ENCODE measurements around the gene NEK5. TPM values are rescaled to one million over a fixed set of nuclear protein-coding genes. Genes with fewer than 3 reads are reported as not detected.

Gene NEK5
- total and polyA plus RNA-seq, 2 of the 8 experiments (the other 6 are each of a cell fraction or from before 2014, with no cell fraction given), result 0.12 to 0.35 TPM

GRCh38 chr13:52024481-52024880 lies 104.4 kb downstream of the NEK5 start, which contains the start of gene UTP14C:
UTP14C (plus strand) TSS chr13:52024691; CDS start chr13:52028805, 4,114 bp downstream.
- 87% methylated on average over 3 of the region's 3 CpGs; no CpG with 5 or more reads in 1 of the 2 experiments for WGBS, 2 experiments (ENCODE audit: extremely low coverage in 1 of 2, insufficient coverage in 1 of 2, insufficient read length in 1 of 2, insufficient replicate concordance in 2 of 2, low coverage in 1 of 2, low lambda C conversion rate in 2 of 2, missing lambda C conversion rate in 1 of 2)
- no peak within 1 kb of the TSS for H2AK5ac ChIP-seq (ENCODE audit: low read depth, low read length)
- no peaks in the 10 kb centered on the region for H3K4me1 ChIP-seq (replicated peaks in 1 of 4; ENCODE audit: control insufficient read depth in 3 of 4, insufficient read depth in 4 of 4, low read length in 3 of 4)
- H2BK120ac ChIP-seq (replicated peaks; ENCODE audit: low read depth, low read length), result no peak within 1 kb of the TSS
- no peak within 1 kb of the TSS for H3K18ac ChIP-seq (ENCODE audit: extremely low read depth, low read length)
- DNase-seq (ENCODE audit: low read depth in 1 of 2, low spot score in 2 of 2), result no peak
- peaks cover 0 to 12% of the 10 kb centered on the region in 2 experiments; a peak in 2 of 4 replicates for H3K79me2 ChIP-seq (ENCODE audit: control insufficient read depth in 1 of 2, insufficient read depth in 2 of 2, low read length in 2 of 2)
- no peak within 1 kb of the TSS for H2BK15ac ChIP-seq (ENCODE audit: low read length)
- no peak within 1 kb of the TSS for H3K4me3 ChIP-seq (ENCODE audit: extremely low read depth in 1 of 4, insufficient read depth in 2 of 4, low read depth in 3 of 4, low read length in 4 of 4)
- no peak for TF ChIP-seq MAFK (IDR thresholded peaks at IDR 0.05; ENCODE audit: low read depth, low read length)
- TF ChIP-seq HDAC2 (IDR thresholded peaks at IDR 0.05; ENCODE audit: borderline replicate concordance in 1 of 2, low read depth in 2 of 2, low read length in 2 of 2), result no peak
- no peak for TF ChIP-seq CHD2 (IDR thresholded peaks at IDR 0.05; ENCODE audit: low read length)
- TF ChIP-seq MAX (IDR thresholded peaks at IDR 0.05), result no peak
- no peak for TF ChIP-seq POLR2AphosphoS5 (IDR thresholded peaks at IDR 0.05; ENCODE audit: low read depth, low read length)
- TF ChIP-seq SP4 (IDR thresholded peaks at IDR 0.05; ENCODE audit: low read length), result no peak
- TF ChIP-seq CTCF (IDR thresholded peaks at IDR 0.05; ENCODE audit: control extremely low read depth in 1 of 3, insufficient read depth in 1 of 3, low read depth in 1 of 3, low read length in 3 of 3), result no peak
- no peaks in the 10 kb centered on the region for H3K27me3 ChIP-seq (replicated peaks in 1 of 4; ENCODE audit: control insufficient read depth in 3 of 4, extremely low read depth in 1 of 4, insufficient read depth in 3 of 4, low read length in 3 of 4)
- FAIRE-seq, result no peak
- no peak within 1 kb of the TSS for H2BK5ac ChIP-seq (ENCODE audit: low read depth, low read length)
- H3K9ac ChIP-seq (replicated peaks in 1 of 4; ENCODE audit: extremely low read depth in 1 of 4, low read depth in 3 of 4, low read length in 3 of 4), result no peak within 1 kb of the TSS
- no peak within 1 kb of the TSS; the same call in 1 of the 2 replicates for H4K8ac ChIP-seq (ENCODE audit: extremely low read depth, insufficient read depth, low read length)
- no peak within 1 kb of the TSS for H2BK20ac ChIP-seq (ENCODE audit: low read length)
- no peak within 1 kb of the TSS for H2AFZ ChIP-seq (ENCODE audit: low read length)
- H3K4me2 ChIP-seq (ENCODE audit: insufficient read depth in 1 of 2, low read depth in 2 of 2, low read length in 2 of 2), result no peak within 1 kb of the TSS
- no peak within 1 kb of the TSS for H3K23ac ChIP-seq (ENCODE audit: insufficient read length)
- H2BK12ac ChIP-seq (ENCODE audit: low read depth, low read length), result no peak within 1 kb of the TSS
- H3K14ac ChIP-seq (ENCODE audit: insufficient read length), result no peak within 1 kb of the TSS
- peaks cover 6 to 8% of the 10 kb centered on the region in 2 experiments; a peak in 2 of 4 replicates for H3K9me3 ChIP-seq (ENCODE audit: insufficient read depth in 2 of 2, low read depth in 1 of 2, low read length in 1 of 2)
- peaks cover 3 to 65% (median 37%) of the 10 kb centered on the region in 4 experiments; a peak in 7 of 8 replicates for H3K36me3 ChIP-seq (ENCODE audit: control insufficient read depth in 2 of 4, insufficient read depth in 4 of 4, low read length in 3 of 4)
- H4K20me1 ChIP-seq (replicated peaks in 1 of 2; ENCODE audit: control insufficient read depth in 1 of 2, insufficient read depth in 2 of 2, low read length in 2 of 2), result no peaks in the 10 kb centered on the region
- no peak within 1 kb of the TSS for H4K91ac ChIP-seq (replicated peaks; ENCODE audit: insufficient read length, low read length)
- H3K79me1 ChIP-seq (ENCODE audit: low read depth, low read length), result peaks cover 3% of the 10 kb centered on the region; the same call in 1 of the 2 replicates
- H3K4ac ChIP-seq (replicated peaks; ENCODE audit: insufficient read length, low read depth, low read length), result no peak within 1 kb of the TSS
- ChIA-PET POLR2A (ENCODE audit: partially characterized antibody) (interaction anchor here (0.9 kb wide), 1 partner anchor 8 kb away, joined by 3 read pairs; no protein-coding TSS in a partner anchor), CTCF (ENCODE audit: partially characterized antibody) (interaction anchor here (0.8 to 1.2 kb wide), 4 partner anchors 8 to 103 kb away, joined by 3 read pairs; partner anchors contain the start of gene ALG11)
- no peaks in the 10 kb centered on the region for H3K23me2 ChIP-seq (ENCODE audit: low read depth, low read length)
- H3K27ac ChIP-seq (ENCODE audit: low read depth, low read length), result no peak within 1 kb of the TSS
- no peak within 1 kb of the TSS for H4K5ac ChIP-seq (ENCODE audit: insufficient read length, low read depth, low read length)
- H3K56ac ChIP-seq (replicated peaks; ENCODE audit: insufficient read length, low read depth, low read length), result no peak within 1 kb of the TSS

Measured in H1 (cell line).